C4-2B (cell line): ENCODE data around the gene RAB11A.

Experiments
- ZFX ChIP-seq: fragments of 450-650 bp; IDR thresholded peaks from 2 replicates; pipeline ENCODE4 v1.6.1; 2017
- TF ChIP-seq, protein P1 (sequence below): fragments of 450-650 bp; conservative IDR thresholded peaks from 2 replicates; pipeline ENCODE4 v1.5.1; 2017; ENCODE audit warnings: mild to moderate bottlenecking

DNA sequence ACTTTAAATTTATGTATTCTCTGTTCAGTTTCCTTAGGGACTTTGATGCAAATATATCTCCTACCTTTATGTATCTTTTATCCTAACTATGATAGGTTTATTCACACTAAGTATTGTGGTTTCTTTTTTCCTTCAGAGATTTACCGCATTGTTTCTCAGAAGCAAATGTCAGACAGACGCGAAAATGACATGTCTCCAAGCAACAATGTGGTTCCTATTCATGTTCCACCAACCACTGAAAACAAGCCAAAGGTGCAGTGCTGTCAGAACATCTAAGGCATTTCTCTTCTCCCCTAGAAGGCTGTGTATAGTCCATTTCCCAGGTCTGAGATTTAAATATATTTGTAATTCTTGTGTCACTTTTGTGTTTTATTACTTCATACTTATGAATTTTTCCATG is 18.3 kb downstream of the RAB11A start:
- TF ChIP-seq, protein P1, sequence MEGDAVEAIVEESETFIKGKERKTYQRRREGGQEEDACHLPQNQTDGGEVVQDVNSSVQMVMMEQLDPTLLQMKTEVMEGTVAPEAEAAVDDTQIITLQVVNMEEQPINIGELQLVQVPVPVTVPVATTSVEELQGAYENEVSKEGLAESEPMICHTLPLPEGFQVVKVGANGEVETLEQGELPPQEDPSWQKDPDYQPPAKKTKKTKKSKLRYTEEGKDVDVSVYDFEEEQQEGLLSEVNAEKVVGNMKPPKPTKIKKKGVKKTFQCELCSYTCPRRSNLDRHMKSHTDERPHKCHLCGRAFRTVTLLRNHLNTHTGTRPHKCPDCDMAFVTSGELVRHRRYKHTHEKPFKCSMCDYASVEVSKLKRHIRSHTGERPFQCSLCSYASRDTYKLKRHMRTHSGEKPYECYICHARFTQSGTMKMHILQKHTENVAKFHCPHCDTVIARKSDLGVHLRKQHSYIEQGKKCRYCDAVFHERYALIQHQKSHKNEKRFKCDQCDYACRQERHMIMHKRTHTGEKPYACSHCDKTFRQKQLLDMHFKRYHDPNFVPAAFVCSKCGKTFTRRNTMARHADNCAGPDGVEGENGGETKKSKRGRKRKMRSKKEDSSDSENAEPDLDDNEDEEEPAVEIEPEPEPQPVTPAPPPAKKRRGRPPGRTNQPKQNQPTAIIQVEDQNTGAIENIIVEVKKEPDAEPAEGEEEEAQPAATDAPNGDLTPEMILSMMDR: no peak
- no peak for TF ChIP-seq ZFX
